WERI-Rb-1 (cell line): ENCODE data around the gene LGALS13.

Experiments
- DNase-seq: peaks from one replicate; pipeline ENCODE4 v3.0.0-alpha.2; 2020
- H3K27ac ChIP-seq: fragments of 250-450 bp; sonication (Bioruptor Pico); 2 replicates; pipeline ENCODE4 v1.5.1; 2020; ENCODE audit warnings: mild to moderate bottlenecking, moderate library complexity
- H3K27me3 ChIP-seq: fragments of 250-450 bp; sonication (Bioruptor Pico); 2 replicates; pipeline ENCODE4 v1.5.1; 2021; ENCODE audit warnings: mild to moderate bottlenecking, low read depth, moderate library complexity; ENCODE audit not compliant: insufficient read depth, severe bottlenecking
- H3K36me3 ChIP-seq: fragments of 250-450 bp; sonication (Bioruptor Pico); 2 replicates; pipeline ENCODE4 v1.5.1; 2020; ENCODE audit warnings: mild to moderate bottlenecking, moderate library complexity
- H3K4me3 ChIP-seq: 2 replicates; pipeline ENCODE4 v1.5.1; 2011; ENCODE audit warnings: low read depth, mild to moderate bottlenecking, control low read depth, low read length
- H3K9me3 ChIP-seq: fragments of 250-450 bp; sonication (Bioruptor Pico); 2 replicates; pipeline ENCODE4 v1.5.1; 2021; ENCODE audit warnings: mild to moderate bottlenecking, moderate library complexity; ENCODE audit not compliant: severe bottlenecking
- CTCF ChIP-seq: IDR thresholded peaks from 2 replicates; pipeline ENCODE4 v1.5.1; 2011; ENCODE audit warnings: low read depth, mild to moderate bottlenecking, control low read depth, inconsistent platforms, low read length

The LGALS13 gene

GRCh38 chr19:39599116-39599515, 3.2 kb upstream of the LGALS13 start:
- no peaks in the 10 kb centered on the region for H3K36me3 ChIP-seq
- peaks cover 85% of the 10 kb centered on the region for H3K27me3 ChIP-seq
- no peak for DNase-seq
- peaks cover 9% of the 10 kb centered on the region for H3K9me3 ChIP-seq
- no peak overlapping the region for H3K4me3 ChIP-seq
- no peak overlapping the region for H3K27ac ChIP-seq
- TF ChIP-seq CTCF: no peak

- Histone ChIP-seq H3K4me3 (no peak overlapping the region), H3K27me3 (peaks cover 92% of the 10 kb centered on the region), H3K9me3 (peaks cover 13% of the 10 kb centered on the region), H3K27ac (no peak overlapping the region), H3K36me3 (no peaks in the 10 kb centered on the region)
- TF ChIP-seq CTCF: no peak
- no peak for DNase-seq
Measured at GRCh38 chr19:39603825-39604224, 1.5 kb downstream of the LGALS13 start.

- no peak for TF ChIP-seq CTCF
- H3K9me3 ChIP-seq: peaks cover 6% of the 10 kb centered on the region
- H3K27me3 ChIP-seq: peaks cover 86% of the 10 kb centered on the region
- no peaks in the 10 kb centered on the region for H3K36me3 ChIP-seq
- DNase-seq: no peak
- no peak overlapping the region for H3K27ac ChIP-seq
- H3K4me3 ChIP-seq: no peak overlapping the region
Measured at GRCh38 chr19:39607021-39607420, 4.7 kb downstream of the LGALS13 start.

GRCh38 chr19:39607561-39607960, 5.2 kb downstream of the LGALS13 start:
- no peak overlapping the region for H3K4me3 ChIP-seq
- no peaks in the 10 kb centered on the region for H3K36me3 ChIP-seq
- H3K27me3 ChIP-seq: peaks cover 80% of the 10 kb centered on the region
- H3K27ac ChIP-seq: no peak overlapping the region
- peaks cover 6% of the 10 kb centered on the region for H3K9me3 ChIP-seq
- TF ChIP-seq CTCF: no peak
- DNase-seq: no peak

GRCh38 chr19:39613597-39613996, 11.3 kb downstream of the LGALS13 start:
- H3K4me3 ChIP-seq: no peak overlapping the region
- H3K9me3 ChIP-seq: peaks cover 2% of the 10 kb centered on the region
- no peak for DNase-seq
- H3K27me3 ChIP-seq: peaks cover 33% of the 10 kb centered on the region
- H3K36me3 ChIP-seq: no peaks in the 10 kb centered on the region
- TF ChIP-seq CTCF: no peak
- no peak overlapping the region for H3K27ac ChIP-seq

GRCh38 chr19:39617745-39618144, 15.4 kb downstream of the LGALS13 start:
- peaks cover 37% of the 10 kb centered on the region for H3K27me3 ChIP-seq
- no peaks in the 10 kb centered on the region for H3K36me3 ChIP-seq
- TF ChIP-seq CTCF: no peak
- H3K4me3 ChIP-seq: no peak overlapping the region
- DNase-seq: no peak
- no peaks in the 10 kb centered on the region for H3K9me3 ChIP-seq
- H3K27ac ChIP-seq: no peak overlapping the region
